H1 (cell line): ENCODE results near the gene COMT. TPM values are rescaled to one million over a fixed set of nuclear protein-coding genes. Genes with fewer than 3 reads are reported as not detected.

Experiments
- CTCF ChIA-PET: fragments of 300-600 bp; sonication (Branson Sonifier 250); formaldehyde crosslinking; loops from one replicate; lab custom pipeline; 2021; ENCODE audit not compliant: partially characterized antibody; lab: Charles Lee
- POLR2A ChIA-PET: fragments of 300-600 bp; sonication (Branson Sonifier 250); formaldehyde crosslinking; loops from one replicate; lab custom pipeline; 2021; ENCODE audit warnings: inconsistent platforms; ENCODE audit not compliant: partially characterized antibody; lab: Charles Lee
- DNase-seq, 2 experiments: peaks; one replicate each; pipeline versions ENCODE4 v3.0.0 to v3.0.0-alpha.2; 2010 to 2022; ENCODE audit warnings: low spot score in 2 of 2, low read depth in 1 of 2, mixed read lengths in 1 of 2
- FAIRE-seq: peaks from 2 replicates; lab custom pipeline; 2011; peaks lifted over from hg19 to GRCh38; lab: Jason Lieb, UNC
- H2AFZ ChIP-seq: 2 replicates; pipeline ENCODE4 v1.8.1; 2012; ENCODE audit warnings: low read length, inconsistent platforms
- H2AK5ac ChIP-seq: 2 replicates; pipeline ENCODE4 v1.6.1; 2013; ENCODE audit warnings: low read depth, low read length
- H2BK120ac ChIP-seq: replicated peaks from 2 replicates; pipeline ENCODE3; 2013; ENCODE audit warnings: low read depth, low read length, inconsistent platforms
- H2BK12ac ChIP-seq: 2 replicates; pipeline ENCODE4 v1.6.1; 2013; ENCODE audit warnings: low read depth, low read length
- H2BK15ac ChIP-seq: 2 replicates; pipeline ENCODE4 v1.6.1; 2013; ENCODE audit warnings: low read length
- H2BK20ac ChIP-seq: 2 replicates; pipeline ENCODE4 v1.6.1; 2013; ENCODE audit warnings: low read length
- H2BK5ac ChIP-seq: 2 replicates; pipeline ENCODE4 v1.6.1; 2013; ENCODE audit warnings: low read depth, low read length
- H3K14ac ChIP-seq: 2 replicates; pipeline ENCODE4 v1.6.1; 2013; ENCODE audit warnings: inconsistent platforms; ENCODE audit not compliant: insufficient read length
- H3K18ac ChIP-seq: 2 replicates; pipeline ENCODE4 v1.6.1; 2013; ENCODE audit warnings: low read length; ENCODE audit errors: extremely low read depth
- H3K23ac ChIP-seq: 2 replicates; pipeline ENCODE4 v1.6.1; 2013; ENCODE audit warnings: inconsistent platforms; ENCODE audit not compliant: insufficient read length
- H3K23me2 ChIP-seq: 2 replicates; pipeline ENCODE4 v1.6.1; 2013; ENCODE audit warnings: low read depth, low read length
- H3K27ac ChIP-seq: 2 replicates; pipeline ENCODE4 v1.6.1; 2011; ENCODE audit warnings: low read depth, low read length, inconsistent platforms
- H3K27me3 ChIP-seq, 4 experiments: replicated peaks in 1 of 4; 1 replicate in 1 of 4; 2 replicates in 3 of 4; pipeline versions ENCODE4 v1.6.1 to v1.8.1; 2011 to 2013; ENCODE audit warnings: low read length in 3 of 4, mild to moderate bottlenecking in 3 of 4, inconsistent platforms in 2 of 4, mixed read lengths in 2 of 4, moderate library complexity in 1 of 4; ENCODE audit not compliant: control insufficient read depth in 3 of 4, insufficient read depth in 3 of 4; ENCODE audit errors: extremely low read depth in 1 of 4
- H3K36me3 ChIP-seq, 4 experiments: 2 replicates each; pipeline versions ENCODE4 v1.6.1 to v1.8.1; 2011 to 2013; ENCODE audit warnings: mild to moderate bottlenecking in 4 of 4, low read length in 3 of 4, moderate library complexity in 2 of 4, control low read depth in 1 of 4, inconsistent platforms in 1 of 4; ENCODE audit not compliant: insufficient read depth in 4 of 4, control insufficient read depth in 2 of 4
- H3K4ac ChIP-seq: replicated peaks from 2 replicates; pipeline ENCODE3; 2013; ENCODE audit warnings: low read length, low read depth, mixed read lengths, inconsistent platforms; ENCODE audit not compliant: insufficient read length
- H3K4me1 ChIP-seq, 4 experiments: replicated peaks in 1 of 4; 1 replicate in 1 of 4; 2 replicates in 3 of 4; pipeline versions ENCODE4 v1.6.1 to v1.8.1; 2011 to 2013; ENCODE audit warnings: low read length in 3 of 4, inconsistent platforms in 2 of 4, mixed read lengths in 1 of 4; ENCODE audit not compliant: insufficient read depth in 4 of 4, control insufficient read depth in 3 of 4
- H3K4me2 ChIP-seq, 2 experiments: 2 replicates each; pipeline versions ENCODE4 v1.6.1 to v1.8.1; 2011 to 2013; ENCODE audit warnings: low read depth in 2 of 2, low read length in 2 of 2, control low read depth in 1 of 2, inconsistent platforms in 1 of 2, mild to moderate bottlenecking in 1 of 2; ENCODE audit not compliant: insufficient read depth in 1 of 2
- H3K4me3 ChIP-seq, 4 experiments: fragments of 200-600, 300-600 bp in 1 of 4; sonication (generic), shearing (Covaris generic), sonication (Bioruptor Twin) in 1 of 4; 2 replicates each; pipeline versions ENCODE4 v1.5.1 to v1.8.1; 2011 to 2016; ENCODE audit warnings: low read length in 4 of 4, low read depth in 3 of 4, control low read depth in 2 of 4, inconsistent platforms in 2 of 4, mild to moderate bottlenecking in 2 of 4, mixed read lengths in 1 of 4, moderate library complexity in 1 of 4; ENCODE audit not compliant: insufficient read depth in 2 of 4; ENCODE audit errors: extremely low read depth in 1 of 4
- H3K56ac ChIP-seq: replicated peaks from 2 replicates; pipeline ENCODE3; 2013; ENCODE audit warnings: low read depth, mild to moderate bottlenecking, mixed read lengths, low read length, inconsistent platforms; ENCODE audit not compliant: insufficient read length
- H3K79me1 ChIP-seq: 2 replicates; pipeline ENCODE4 v1.6.1; 2013; ENCODE audit warnings: low read depth, low read length, control low read depth
- H3K79me2 ChIP-seq, 2 experiments: 2 replicates each; pipeline versions ENCODE4 v1.6.1 to v1.8.1; 2012 to 2013; ENCODE audit warnings: low read length in 2 of 2, mild to moderate bottlenecking in 2 of 2, inconsistent platforms in 1 of 2; ENCODE audit not compliant: insufficient read depth in 2 of 2, control insufficient read depth in 1 of 2
- H3K9ac ChIP-seq, 4 experiments: replicated peaks in 1 of 4; 1 replicate in 1 of 4; 2 replicates in 3 of 4; pipeline versions ENCODE4 v1.6.1 to v1.8.1; 2011 to 2013; ENCODE audit warnings: low read depth in 3 of 4, low read length in 3 of 4, control low read depth in 2 of 4, mild to moderate bottlenecking in 2 of 4, moderate library complexity in 2 of 4, inconsistent platforms in 1 of 4; ENCODE audit errors: extremely low read depth in 1 of 4
- H3K9me3 ChIP-seq, 2 experiments: 2 replicates each; pipeline versions ENCODE4 v1.6.1 to v1.8.1; 2012 to 2013; ENCODE audit warnings: mild to moderate bottlenecking in 2 of 2, moderate library complexity in 2 of 2, control low read depth in 1 of 2, inconsistent platforms in 1 of 2, low read depth in 1 of 2, low read length in 1 of 2, mixed read lengths in 1 of 2; ENCODE audit not compliant: insufficient read depth in 2 of 2
- H4K20me1 ChIP-seq, 2 experiments: replicated peaks in 1 of 2; 2 replicates each; pipeline versions ENCODE3 to v1.8.1; 2011 to 2013; ENCODE audit warnings: inconsistent platforms in 2 of 2, low read length in 2 of 2, mild to moderate bottlenecking in 1 of 2; ENCODE audit not compliant: insufficient read depth in 2 of 2, control insufficient read depth in 1 of 2
- H4K5ac ChIP-seq: 2 replicates; pipeline ENCODE4 v1.6.1; 2013; ENCODE audit warnings: low read length, low read depth, mixed read lengths, inconsistent platforms; ENCODE audit not compliant: insufficient read length
- H4K8ac ChIP-seq: 2 replicates; pipeline ENCODE4 v1.8.0; 2013; ENCODE audit warnings: mild to moderate bottlenecking, moderate library complexity, low read length, inconsistent platforms; ENCODE audit not compliant: insufficient read depth; ENCODE audit errors: extremely low read depth
- H4K91ac ChIP-seq: replicated peaks from 2 replicates; pipeline ENCODE3; 2013; ENCODE audit warnings: low read length, mixed read lengths, inconsistent platforms; ENCODE audit not compliant: insufficient read length
- BACH1 ChIP-seq: IDR thresholded peaks from 2 replicates; pipeline ENCODE4 v1.6.1; 2012; ENCODE audit warnings: low read length, improper control_type of control experiment
- CBX8 ChIP-seq: fragments of 300-800, 300-1000 bp; sonication (generic); IDR thresholded peaks from 2 replicates; pipeline ENCODE4 v1.7.1; 2016; ENCODE audit warnings: low read depth, low read length, borderline replicate concordance
- CEBPB ChIP-seq: IDR thresholded peaks from 2 replicates; pipeline ENCODE4 v1.6.1; 2012; ENCODE audit warnings: low read depth, low read length
- CTBP2 ChIP-seq: IDR thresholded peaks from 2 replicates; pipeline ENCODE4 v1.7.0; 2011; ENCODE audit warnings: borderline replicate concordance, mild to moderate bottlenecking, moderate library complexity, mixed read lengths, low read length; ENCODE audit not compliant: insufficient read depth, insufficient read length
- GABPA ChIP-seq: IDR thresholded peaks from 2 replicates; pipeline ENCODE4 v1.6.1; 2011; ENCODE audit warnings: mild to moderate bottlenecking, low read length, moderate library complexity, borderline replicate concordance; ENCODE audit not compliant: insufficient read depth
- JUND ChIP-seq: IDR thresholded peaks from 2 replicates; pipeline ENCODE4 v1.6.1; 2011; ENCODE audit warnings: mild to moderate bottlenecking, improper control_type of control experiment, low read length
- KDM1A ChIP-seq: fragments of 200-600, 300-600 bp; sonication (generic); IDR thresholded peaks from 2 replicates; pipeline ENCODE4 v1.7.1; 2016; ENCODE audit warnings: mild to moderate bottlenecking, low read length, borderline replicate concordance
- RAD21 ChIP-seq, 2 experiments: IDR thresholded peaks in 1 of 2; conservative IDR thresholded peaks in 1 of 2; 2 replicates each; pipeline ENCODE4 v1.6.1; 2011; ENCODE audit warnings: low read depth in 2 of 2, low read length in 2 of 2, improper control_type of control experiment in 1 of 2, inconsistent platforms in 1 of 2, mild to moderate bottlenecking in 1 of 2, moderate library complexity in 1 of 2
- SP4 ChIP-seq: IDR thresholded peaks from 2 replicates; pipeline ENCODE4 v1.6.1; 2012; ENCODE audit warnings: low read length, inconsistent platforms
- WGBS, 2 experiments: shearing (Covaris generic) in 1 of 2; methylation state at CpG; one replicate each; pipeline versions ENCODE4 v1.1.6 to v1.1.7; 2013 to 2015; ENCODE audit warnings: low lambda C conversion rate in 2 of 2, mixed read lengths in 2 of 2, inconsistent platforms in 1 of 2, low coverage in 1 of 2, missing lambda C conversion rate in 1 of 2; ENCODE audit not compliant: insufficient replicate concordance in 2 of 2, insufficient coverage in 1 of 2, insufficient read length in 1 of 2; ENCODE audit errors: extremely low coverage in 1 of 2, missing lambda C conversion rate in 1 of 2; 5-methylcytosine and 5-hydroxymethylcytosine counted together
- polyA plus RNA-seq, 7 experiments: library from polyadenylated mRNA; depleted of rRNA in 3 of 7; stranded (reverse) in 5 of 7; unstranded in 2 of 7; fragments of >200 nt in 5 of 7; fragments of 200-250 nt in 2 of 7; gene quantifications; 1 replicate in 5 of 7; 2 replicates in 1 of 7; 4 replicates in 1 of 7; pipeline versions ENCODE4 v1.2.1 to v1.2.3, GENCODE V29; 2011 to 2013; ENCODE audit warnings: missing spikeins in 2 of 7, mixed read lengths in 2 of 7
- total RNA-seq: library from RNA; stranded (reverse); fragmentation: NEBNext Ultra II Directional; extraction: Animal tissue kit (Norgen Biotek cat#: 25700); gene quantifications from 2 replicates; pipeline ENCODE4 v1.2.1, GENCODE V29; 2021
- TF ChIP-seq, protein P1 (sequence below): IDR thresholded peaks from 2 replicates; pipeline ENCODE4 v1.6.1; 2012; ENCODE audit warnings: low read length, inconsistent platforms

COMT gene
- total and polyA plus RNA-seq, 2 of the 8 experiments (the other 6 are each of a cell fraction or from before 2014, with no cell fraction given) = 15.2 to 33.7 TPM

DNA sequence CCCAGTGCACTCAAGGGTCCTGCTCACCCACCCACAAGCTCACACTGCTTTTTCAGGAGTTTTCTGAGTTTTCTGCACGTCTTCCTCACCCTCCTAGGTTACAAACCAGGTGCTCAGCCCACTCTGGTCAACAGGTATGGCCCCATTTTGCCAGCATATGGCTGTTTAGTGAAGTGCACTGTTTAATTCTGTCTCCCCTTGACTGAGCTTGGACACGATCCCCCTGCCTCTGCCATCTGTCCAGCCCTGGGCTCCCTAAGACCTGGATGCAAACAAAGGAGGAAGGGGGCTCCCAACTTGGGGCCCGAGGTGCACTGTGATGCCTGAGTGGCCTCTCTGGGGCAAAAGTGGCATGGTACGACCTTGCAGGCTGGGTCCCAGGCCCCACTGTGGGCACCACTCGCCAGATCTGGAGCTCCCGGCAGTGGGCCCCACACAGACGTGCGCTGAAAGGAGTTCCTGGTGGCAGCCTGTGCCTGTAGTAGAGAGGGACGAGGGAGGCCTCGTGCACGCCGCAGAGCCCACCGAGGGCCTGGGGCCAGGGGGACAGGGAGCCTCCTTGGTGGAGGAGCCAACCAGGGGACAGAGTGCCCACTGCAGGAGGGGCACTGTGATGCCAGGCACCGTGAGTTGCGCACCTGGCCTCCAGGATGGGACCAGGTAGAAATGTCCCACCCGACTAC, 37.3 kb upstream of the COMT start:
- Histone ChIP-seq H3K14ac (no peak overlapping the region), H3K9me3 (no peaks in the 10 kb centered on the region), H2AFZ (no peak overlapping the region), H3K4me1 (peaks cover 5 to 12% (median 12%) of the 10 kb centered on the region in 4 experiments), H2BK12ac (peak overlapping the region; percentile 60; the same call in 1 of the 2 replicates), H3K36me3 (no peaks in the 10 kb centered on the region), H3K4me2 (no peak overlapping the region), H3K56ac (no peak overlapping the region), H2BK15ac (peak overlapping the region; percentile 72; the same call in 1 of the 2 replicates), H4K8ac (no peak overlapping the region), H2BK120ac (no peak overlapping the region), H4K91ac (no peak overlapping the region), H3K27ac (no peak overlapping the region), H2BK20ac (no peak overlapping the region), H4K5ac (no peak overlapping the region), H4K20me1 (peaks cover 0 to 1% of the 10 kb centered on the region in 2 experiments), H3K23me2 (peaks cover 1% of the 10 kb centered on the region; the same call in 1 of the 2 replicates), H3K9ac (no peak overlapping the region), H3K79me1 (no peaks in the 10 kb centered on the region), H3K27me3 (no peaks in the 10 kb centered on the region; a peak in 1 of 7 replicates), H3K79me2 (no peaks in the 10 kb centered on the region), H3K18ac (0 out of 2 replicates have a peak overlapping the region, but pooled peaks have one; percentile 28), H3K23ac (no peak overlapping the region), H2BK5ac (no peak overlapping the region), H2AK5ac (no peak overlapping the region), H3K4ac (no peak overlapping the region), H3K4me3 (no peak overlapping the region)
- DNase-seq (peak in 1 of 2 experiments; percentile 40), FAIRE-seq (no peak)
- WGBS, 2 experiments = 84% methylated on average over 16 of the region's 16 CpGs; no CpG with 5 or more reads in 1 of the 2 experiments
- POLR2A ChIA-PET = interaction anchor here (0.8 to 1.1 kb wide), 3 partner anchors 16 to 158 kb away, joined by 3 read pairs; no protein-coding TSS in a partner anchor
- CTCF ChIA-PET = interaction anchor here (0.8 to 10.1 kb wide), 15 partner anchors 8 to 224 kb away, joined by 3 to 69 read pairs (median 4); partner anchors contain the start of gene GP1BB
- no peak for TF ChIP-seq CBX8
- no peak for TF ChIP-seq SP4
- no peak for TF ChIP-seq BACH1
- TF ChIP-seq RAD21 (IDR thresholded peaks at IDR 0.05 in 1 of 2, conservative IDR thresholded peaks at IDR 0.05 in 1 of 2; ENCODE audit: low read depth in 2 of 2, low read length in 2 of 2) = no peak
- TF ChIP-seq JUND = no peak
- TF ChIP-seq, protein P1, sequence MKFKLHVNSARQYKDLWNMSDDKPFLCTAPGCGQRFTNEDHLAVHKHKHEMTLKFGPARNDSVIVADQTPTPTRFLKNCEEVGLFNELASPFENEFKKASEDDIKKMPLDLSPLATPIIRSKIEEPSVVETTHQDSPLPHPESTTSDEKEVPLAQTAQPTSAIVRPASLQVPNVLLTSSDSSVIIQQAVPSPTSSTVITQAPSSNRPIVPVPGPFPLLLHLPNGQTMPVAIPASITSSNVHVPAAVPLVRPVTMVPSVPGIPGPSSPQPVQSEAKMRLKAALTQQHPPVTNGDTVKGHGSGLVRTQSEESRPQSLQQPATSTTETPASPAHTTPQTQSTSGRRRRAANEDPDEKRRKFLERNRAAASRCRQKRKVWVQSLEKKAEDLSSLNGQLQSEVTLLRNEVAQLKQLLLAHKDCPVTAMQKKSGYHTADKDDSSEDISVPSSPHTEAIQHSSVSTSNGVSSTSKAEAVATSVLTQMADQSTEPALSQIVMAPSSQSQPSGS = no peak
- no peak for TF ChIP-seq CEBPB
- TF ChIP-seq GABPA = no peak
- no peak for TF ChIP-seq CTBP2
- no peak for TF ChIP-seq KDM1A
